Sigmoid colon (tissue), 4 donors: ENCODE results near the gene RAB11FIP5.

Experiments
- CTCF ChIP-seq, 4 experiments: fragments of 450-650 bp in 3 of 4; fragments of 200-600 bp in 1 of 4; IDR thresholded peaks; one replicate each; pipeline ENCODE4 v1.5.1; 2016 to 2019; ENCODE audit warnings: antibody characterized with exemption in 4 of 4, mild to moderate bottlenecking in 3 of 4, moderate library complexity in 2 of 4
- POLR2A ChIP-seq, 2 donors: fragments of 450-650 bp; IDR thresholded peaks; one replicate each; pipeline ENCODE4 v1.6.1; 2016; ENCODE audit warnings: antibody characterized with exemption in 2 of 2, mild to moderate bottlenecking in 2 of 2, moderate library complexity in 2 of 2
- POLR2AphosphoS5 ChIP-seq, 4 donors: sonication (generic); formaldehyde crosslinking; IDR thresholded peaks; one replicate each; pipeline ENCODE4 v1.6.1; 2017; ENCODE audit warnings: antibody characterized with exemption in 4 of 4

GRCh38 chr2:73156539-73157124, 43.9 kb upstream of the RAB11FIP5 start:
- peak; percentile 37 to 67 (median 62) for TF ChIP-seq CTCF (IDR thresholded peaks at IDR 0.05)
- no peak for TF ChIP-seq POLR2AphosphoS5 (IDR thresholded peaks at IDR 0.05)
- TF ChIP-seq POLR2A (IDR thresholded peaks at IDR 0.05): no peak
